Nephron (organoid): ENCODE results near the gene RANBP10.

Source experiments
- H3K27ac Mint-ChIP-seq, 3 experiments: 2 replicates each; pipeline ENCODE4 v1.8.0; 2020; ENCODE audit warnings: mixed read lengths in 3 of 3, mild to moderate bottlenecking in 2 of 3, moderate library complexity in 1 of 3
- H3K27me3 Mint-ChIP-seq: 2 replicates; pipeline ENCODE4 v1.8.0; 2021; ENCODE audit warnings: low read depth, mild to moderate bottlenecking, moderate library complexity, mixed read lengths
- H3K36me3 Mint-ChIP-seq: 2 replicates; pipeline ENCODE4 v1.8.0; 2020; ENCODE audit warnings: low read depth, mixed read lengths
- H3K4me1 Mint-ChIP-seq: 2 replicates; pipeline ENCODE4 v1.8.0; 2020; ENCODE audit warnings: mixed read lengths
- H3K4me3 Mint-ChIP-seq, 3 experiments: 2 replicates each; pipeline ENCODE4 v1.8.0; 2020; ENCODE audit warnings: mild to moderate bottlenecking in 3 of 3, mixed read lengths in 3 of 3, moderate library complexity in 2 of 3
- H3K9me3 Mint-ChIP-seq: 2 replicates; pipeline ENCODE4 v1.8.0; 2020; ENCODE audit warnings: mixed read lengths
- TF ChIP-seq, protein P1 (sequence below), 3 experiments: fragments of 200-600 bp; sonication (generic); IDR thresholded peaks; one replicate each; pipeline ENCODE4 v1.5.0; 2021; ENCODE audit warnings: antibody characterized with exemption in 3 of 3; ENCODE audit not compliant: unreplicated experiment in 3 of 3

Gene RANBP10

DNA sequence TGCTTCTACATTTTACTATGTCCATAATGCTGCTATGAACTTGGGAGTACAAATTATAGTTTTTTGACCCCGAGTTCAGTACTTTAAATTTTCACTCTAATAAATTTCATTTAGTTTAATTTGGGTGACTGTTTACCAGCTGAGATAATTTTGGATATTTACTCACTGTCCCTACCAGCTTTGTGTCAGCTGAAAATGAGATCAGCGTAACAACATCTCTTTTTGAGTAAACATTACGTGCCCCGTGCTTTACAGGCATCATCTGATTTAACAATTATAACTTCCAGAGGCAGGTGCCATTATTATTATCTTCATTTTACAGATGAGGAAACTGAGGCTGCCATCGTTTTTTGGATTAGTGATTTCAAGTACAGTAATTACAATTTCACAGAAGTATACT, 102.2 kb downstream of the RANBP10 start:
- H3K9me3 Mint-ChIP-seq, result no peaks in the 10 kb centered on the region
- H3K27ac Mint-ChIP-seq, result no peak overlapping the region
- no peak overlapping the region for H3K4me3 Mint-ChIP-seq
- peaks cover 10% of the 10 kb centered on the region for H3K36me3 Mint-ChIP-seq
- peaks cover 10% of the 10 kb centered on the region for H3K4me1 Mint-ChIP-seq
- TF ChIP-seq, protein P1, sequence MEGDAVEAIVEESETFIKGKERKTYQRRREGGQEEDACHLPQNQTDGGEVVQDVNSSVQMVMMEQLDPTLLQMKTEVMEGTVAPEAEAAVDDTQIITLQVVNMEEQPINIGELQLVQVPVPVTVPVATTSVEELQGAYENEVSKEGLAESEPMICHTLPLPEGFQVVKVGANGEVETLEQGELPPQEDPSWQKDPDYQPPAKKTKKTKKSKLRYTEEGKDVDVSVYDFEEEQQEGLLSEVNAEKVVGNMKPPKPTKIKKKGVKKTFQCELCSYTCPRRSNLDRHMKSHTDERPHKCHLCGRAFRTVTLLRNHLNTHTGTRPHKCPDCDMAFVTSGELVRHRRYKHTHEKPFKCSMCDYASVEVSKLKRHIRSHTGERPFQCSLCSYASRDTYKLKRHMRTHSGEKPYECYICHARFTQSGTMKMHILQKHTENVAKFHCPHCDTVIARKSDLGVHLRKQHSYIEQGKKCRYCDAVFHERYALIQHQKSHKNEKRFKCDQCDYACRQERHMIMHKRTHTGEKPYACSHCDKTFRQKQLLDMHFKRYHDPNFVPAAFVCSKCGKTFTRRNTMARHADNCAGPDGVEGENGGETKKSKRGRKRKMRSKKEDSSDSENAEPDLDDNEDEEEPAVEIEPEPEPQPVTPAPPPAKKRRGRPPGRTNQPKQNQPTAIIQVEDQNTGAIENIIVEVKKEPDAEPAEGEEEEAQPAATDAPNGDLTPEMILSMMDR (IDR thresholded peaks at IDR 0.05; ENCODE audit: unreplicated experiment in 3 of 3), result no peak
- H3K27me3 Mint-ChIP-seq, result no peaks in the 10 kb centered on the region

DNA sequence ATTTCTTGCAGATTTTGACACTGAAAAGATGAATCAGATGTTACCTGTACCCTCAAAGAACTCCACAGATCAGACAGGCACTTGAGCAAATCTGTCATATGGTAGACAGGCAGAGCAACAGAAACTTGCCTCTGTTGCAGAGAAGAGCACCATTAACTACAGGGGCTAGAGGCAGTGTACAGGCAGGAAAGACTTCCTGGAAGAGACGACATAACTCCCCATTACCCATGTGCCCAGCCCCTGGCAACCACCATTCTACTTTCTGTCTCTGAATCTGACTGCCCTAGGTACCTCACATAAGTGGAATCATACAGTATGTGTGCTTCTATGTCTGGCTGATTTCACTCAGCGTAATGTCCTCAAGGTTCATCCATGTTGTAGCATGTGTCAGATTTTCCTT, 102.7 kb downstream of the RANBP10 start:
- Mint-ChIP-seq H3K4me3 (no peak overlapping the region), H3K27ac (no peak overlapping the region), H3K36me3 (peaks cover 14% of the 10 kb centered on the region), H3K9me3 (peaks cover 2% of the 10 kb centered on the region), H3K4me1 (peaks cover 10% of the 10 kb centered on the region), H3K27me3 (no peaks in the 10 kb centered on the region)
- TF ChIP-seq, protein P1 (IDR thresholded peaks at IDR 0.05; ENCODE audit: unreplicated experiment in 3 of 3), result no peak

- Mint-ChIP-seq H3K4me1 (peaks cover 10% of the 10 kb centered on the region), H3K27ac (no peak overlapping the region), H3K4me3 (no peak overlapping the region), H3K36me3 (peaks cover 25% of the 10 kb centered on the region), H3K27me3 (no peaks in the 10 kb centered on the region), H3K9me3 (peaks cover 3% of the 10 kb centered on the region)
- TF ChIP-seq, protein P1 (IDR thresholded peaks at IDR 0.05; ENCODE audit: unreplicated experiment in 3 of 3), result no peak
Observed at GRCh38 chr16:67702130-67702529, 104.2 kb downstream of the RANBP10 start.

GRCh38 chr16:67701420-67701819, 104.9 kb downstream of the RANBP10 start:
- H3K36me3 Mint-ChIP-seq, result peaks cover 25% of the 10 kb centered on the region
- TF ChIP-seq, protein P1 (IDR thresholded peaks at IDR 0.05; ENCODE audit: unreplicated experiment in 3 of 3), result no peak

GRCh38 chr16:67699265-67699664, 107.1 kb downstream of the RANBP10 start:
- Mint-ChIP-seq H3K27me3 (no peaks in the 10 kb centered on the region), H3K36me3 (peaks cover 22% of the 10 kb centered on the region), H3K4me1 (no peaks in the 10 kb centered on the region), H3K27ac (no peak overlapping the region), H3K4me3 (no peak overlapping the region), H3K9me3 (peaks cover 3% of the 10 kb centered on the region)
- TF ChIP-seq, protein P1 (IDR thresholded peaks at IDR 0.05; ENCODE audit: unreplicated experiment in 3 of 3), result no peak

More at GRCh38 chr16:67701420-67701819, 104.9 kb downstream of the RANBP10 start:
- peaks cover 3% of the 10 kb centered on the region for H3K9me3 Mint-ChIP-seq
- H3K4me3 Mint-ChIP-seq, result no peak overlapping the region
- H3K27me3 Mint-ChIP-seq, result no peaks in the 10 kb centered on the region
- H3K4me1 Mint-ChIP-seq, result peaks cover 9% of the 10 kb centered on the region
- H3K27ac Mint-ChIP-seq, result no peak overlapping the region

DNA sequence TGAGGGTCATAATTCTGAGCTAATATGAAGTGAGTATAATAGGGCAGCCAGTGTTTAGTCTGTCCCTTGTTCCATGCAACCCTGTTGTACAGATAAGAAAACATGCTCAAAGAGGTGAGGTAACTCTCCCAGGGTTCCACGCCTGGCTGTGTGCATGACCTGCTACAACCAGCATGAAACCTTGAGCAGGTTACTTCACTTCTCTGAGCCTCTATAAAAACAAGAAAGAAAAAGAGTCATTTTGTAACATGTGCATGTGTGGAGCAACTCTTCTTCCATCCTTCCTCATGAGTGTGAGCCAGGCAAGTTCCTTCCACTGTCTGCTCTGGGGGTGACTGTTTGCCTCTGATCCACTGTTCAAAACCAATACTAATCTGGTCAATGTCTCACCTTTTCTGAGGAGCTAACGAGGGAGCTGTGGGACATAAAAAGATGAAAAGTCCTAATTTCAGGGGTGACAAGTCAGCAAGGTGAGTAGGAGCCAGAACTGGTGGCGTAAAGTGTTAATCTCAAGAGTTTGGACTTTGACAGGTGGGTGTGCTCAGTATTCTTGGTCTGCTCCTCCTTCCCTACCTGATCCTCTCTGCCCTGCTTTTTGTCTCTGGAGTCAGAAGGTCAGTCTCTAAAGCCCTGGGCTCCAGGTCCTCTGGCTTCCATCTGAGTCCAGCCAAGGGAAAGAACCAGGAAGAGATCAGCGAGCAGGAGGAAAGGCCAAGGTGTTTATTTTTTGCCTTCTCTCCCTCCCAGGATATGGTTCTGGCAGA, 108.8 kb downstream of the RANBP10 start:
- no peak overlapping the region for H3K27ac Mint-ChIP-seq
- H3K27me3 Mint-ChIP-seq, result no peaks in the 10 kb centered on the region
- TF ChIP-seq, protein P1 (IDR thresholded peaks at IDR 0.05; ENCODE audit: unreplicated experiment in 3 of 3), result no peak
- no peak overlapping the region for H3K4me3 Mint-ChIP-seq
- peaks cover 22% of the 10 kb centered on the region for H3K36me3 Mint-ChIP-seq
- no peaks in the 10 kb centered on the region for H3K4me1 Mint-ChIP-seq
- H3K9me3 Mint-ChIP-seq, result peaks cover 3% of the 10 kb centered on the region
